HG03442 (cell line): Measurements from ENCODE around the gene SERPINB5.

Experiments
- ATAC-seq: cut with Tn5 transposase; IDR thresholded peaks from one replicate; pipeline ENCODE4 v1.9.1; 2021; ENCODE audit warnings: mild to moderate bottlenecking, moderate library complexity; ENCODE audit not compliant: unreplicated experiment

SERPINB5 gene

DNA sequence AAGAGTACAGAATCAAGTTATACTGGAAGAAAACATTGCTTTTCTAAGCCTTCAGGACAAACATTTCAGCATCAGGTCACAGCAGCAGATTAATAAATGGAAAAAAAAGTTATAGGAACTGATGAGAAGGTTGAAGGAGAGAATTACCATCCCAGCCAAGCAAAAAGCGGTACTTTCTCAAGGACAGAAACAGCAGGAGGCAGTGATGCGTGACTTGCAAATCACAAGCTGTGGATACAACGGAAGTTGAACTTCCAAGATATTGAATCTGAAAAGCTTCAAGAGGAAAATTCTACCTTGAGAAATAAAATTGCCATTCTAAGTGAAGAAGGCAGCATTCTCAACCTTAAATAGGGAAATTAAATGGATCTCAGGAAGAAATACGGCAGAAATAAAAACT is 46.9 kb downstream of the SERPINB5 start:
- no peak for ATAC-seq

GRCh38 chr18:63527251-63527650 is 50.5 kb downstream of the SERPINB5 start:
- no peak for ATAC-seq

DNA sequence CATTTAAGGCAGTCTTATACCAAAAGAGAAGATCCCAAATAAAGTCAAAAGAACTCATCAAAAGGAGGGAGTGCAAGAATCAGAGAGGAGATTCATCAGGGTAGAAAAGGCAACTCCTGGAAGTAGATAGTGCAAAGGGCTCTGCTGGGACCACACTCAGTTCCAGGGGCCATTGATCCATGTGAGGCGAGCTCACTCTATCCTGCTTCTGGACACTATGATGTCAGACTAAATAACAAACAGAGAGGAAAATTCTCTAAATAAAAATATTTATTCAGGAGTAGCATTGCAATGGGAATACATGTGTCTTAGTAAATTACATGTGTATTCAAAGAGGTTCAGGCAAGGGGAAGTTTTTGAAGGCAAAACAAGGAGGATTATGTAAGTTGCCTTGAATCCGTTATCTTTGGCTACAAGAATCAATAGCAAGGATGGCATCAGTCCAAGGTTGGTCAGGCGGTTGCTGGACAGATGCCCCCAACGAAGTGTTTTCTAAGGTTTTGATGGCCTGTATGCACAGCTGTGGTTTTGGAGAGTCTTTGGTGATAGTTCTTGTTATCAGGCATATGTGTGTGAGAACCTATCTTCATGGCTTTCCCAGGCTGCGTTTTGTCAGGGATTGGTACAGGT is 52.2 kb downstream of the SERPINB5 start:
- no peak for ATAC-seq

- no peak for ATAC-seq
Observed at GRCh38 chr18:63532471-63532870, 55.7 kb downstream of the SERPINB5 start.

- peak; percentile 74 for ATAC-seq
Observed at GRCh38 chr18:63534615-63535014, 57.9 kb downstream of the SERPINB5 start.

DNA sequence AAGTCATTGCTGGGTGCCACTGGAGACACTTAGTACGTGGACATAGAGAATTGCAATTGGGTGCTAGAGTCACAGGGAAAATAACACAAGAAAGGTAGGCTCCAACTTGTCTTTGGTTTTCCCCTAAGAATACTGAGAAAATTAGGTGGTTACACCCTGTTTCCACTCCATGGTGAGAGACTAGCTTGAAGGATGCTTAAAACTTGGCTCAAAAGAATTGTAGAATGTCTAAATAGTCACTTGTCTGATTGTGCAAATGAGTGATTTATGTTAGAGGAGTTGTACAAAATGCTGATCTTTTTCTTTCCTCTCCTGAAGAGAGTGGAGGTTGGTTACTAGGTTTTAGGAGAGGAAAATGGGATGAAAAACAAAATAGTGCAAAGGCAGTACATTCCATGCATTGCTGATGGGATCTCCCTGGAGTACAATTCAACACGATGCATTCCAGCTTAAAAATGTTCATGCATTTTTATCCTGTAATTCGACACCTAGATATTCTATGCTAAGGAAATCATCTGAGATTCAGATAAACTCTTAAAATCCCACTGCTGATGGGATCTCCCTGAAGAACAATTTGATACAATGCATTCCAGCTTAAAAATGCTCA is 63.2 kb downstream of the SERPINB5 start:
- ATAC-seq, result no peak

GRCh38 chr18:63542069-63542468 is 65.3 kb downstream of the SERPINB5 start, which contains the start of gene SERPINB12:
Gene SERPINB12, plus strand, starts transcription at chr18:63542369. Its CDS starts 13,791 bp downstream, at chr18:63556160.
- ATAC-seq, result no peak

GRCh38 chr18:63544017-63544416 is 67.3 kb downstream of the SERPINB5 start:
- no peak for ATAC-seq

- no peak for ATAC-seq
Observed at GRCh38 chr18:63545000-63545399, 68.2 kb downstream of the SERPINB5 start.

- ATAC-seq, result no peak
Observed at GRCh38 chr18:63550068-63550467, 73.3 kb downstream of the SERPINB5 start.

DNA sequence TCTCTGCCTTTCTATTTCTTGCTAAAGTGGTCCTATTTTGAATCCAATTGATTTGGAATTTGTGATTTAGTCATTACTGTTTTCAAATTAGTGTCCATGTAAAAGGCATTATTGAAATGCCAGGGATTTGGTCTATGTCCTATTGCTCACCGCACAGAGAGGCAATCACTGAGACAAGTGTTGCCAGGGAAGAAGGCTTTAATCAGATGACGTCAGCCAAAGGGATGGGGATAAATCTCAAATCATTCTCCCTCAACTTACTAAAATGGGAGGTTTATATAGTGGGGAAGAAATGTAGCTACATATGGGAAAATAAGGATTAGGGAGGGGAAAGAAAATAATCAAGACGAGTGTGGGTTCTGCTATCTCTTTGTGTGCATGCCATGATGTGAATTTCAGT is 75.0 kb downstream of the SERPINB5 start:
- ATAC-seq, result no peak

GRCh38 chr18:63552581-63552980 is 75.8 kb downstream of the SERPINB5 start:
- no peak for ATAC-seq

- no peak for ATAC-seq
Observed at GRCh38 chr18:63553081-63553480, 76.3 kb downstream of the SERPINB5 start.
